GM19238 (cell line): ENCODE data around the gene STARD3.

Experiments used
- DNase-seq: peaks from one replicate; pipeline ENCODE4 v3.0.0; 2011; ENCODE audit warnings: low spot score; ENCODE audit not compliant: insufficient read length

Gene STARD3

DNA sequence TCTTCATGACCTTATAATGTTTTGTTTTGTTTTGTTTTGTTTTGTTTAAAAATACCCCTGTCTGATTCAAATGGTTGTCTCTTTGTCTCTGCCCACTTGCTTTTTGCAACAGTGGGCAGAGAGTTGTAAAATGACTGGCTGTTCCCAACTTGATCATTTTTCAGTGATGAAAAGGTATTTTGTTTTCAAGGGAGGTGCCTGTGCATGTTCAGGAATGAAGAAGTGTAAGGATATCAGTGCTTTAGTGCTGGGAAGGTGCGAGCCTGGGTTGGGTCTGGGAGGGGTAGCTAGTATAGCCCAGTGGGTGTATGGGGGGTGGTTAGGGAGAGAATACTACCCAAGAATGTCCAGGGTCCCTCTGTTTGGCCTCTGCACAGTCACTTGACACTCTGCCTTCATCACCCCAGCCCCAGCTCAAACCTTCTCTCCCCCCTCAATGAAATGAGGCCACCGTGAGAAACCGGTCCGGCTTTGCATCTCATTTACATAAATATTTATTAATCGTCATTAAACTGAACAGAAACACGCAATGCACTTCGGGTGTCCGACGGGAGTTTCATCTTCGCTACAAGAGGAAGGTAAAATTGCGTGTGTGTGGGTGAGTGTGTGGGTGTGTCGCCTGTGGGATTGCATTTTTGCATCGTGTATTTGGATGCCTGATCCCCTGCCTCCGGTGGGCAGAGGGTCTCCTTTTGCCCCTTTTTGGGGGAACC lies 33.5 kb upstream of the STARD3 start:
- no peak for DNase-seq

GRCh38 chr17:39604911-39605491 lies 31.9 kb upstream of the STARD3 start:
- no peak for DNase-seq

DNA sequence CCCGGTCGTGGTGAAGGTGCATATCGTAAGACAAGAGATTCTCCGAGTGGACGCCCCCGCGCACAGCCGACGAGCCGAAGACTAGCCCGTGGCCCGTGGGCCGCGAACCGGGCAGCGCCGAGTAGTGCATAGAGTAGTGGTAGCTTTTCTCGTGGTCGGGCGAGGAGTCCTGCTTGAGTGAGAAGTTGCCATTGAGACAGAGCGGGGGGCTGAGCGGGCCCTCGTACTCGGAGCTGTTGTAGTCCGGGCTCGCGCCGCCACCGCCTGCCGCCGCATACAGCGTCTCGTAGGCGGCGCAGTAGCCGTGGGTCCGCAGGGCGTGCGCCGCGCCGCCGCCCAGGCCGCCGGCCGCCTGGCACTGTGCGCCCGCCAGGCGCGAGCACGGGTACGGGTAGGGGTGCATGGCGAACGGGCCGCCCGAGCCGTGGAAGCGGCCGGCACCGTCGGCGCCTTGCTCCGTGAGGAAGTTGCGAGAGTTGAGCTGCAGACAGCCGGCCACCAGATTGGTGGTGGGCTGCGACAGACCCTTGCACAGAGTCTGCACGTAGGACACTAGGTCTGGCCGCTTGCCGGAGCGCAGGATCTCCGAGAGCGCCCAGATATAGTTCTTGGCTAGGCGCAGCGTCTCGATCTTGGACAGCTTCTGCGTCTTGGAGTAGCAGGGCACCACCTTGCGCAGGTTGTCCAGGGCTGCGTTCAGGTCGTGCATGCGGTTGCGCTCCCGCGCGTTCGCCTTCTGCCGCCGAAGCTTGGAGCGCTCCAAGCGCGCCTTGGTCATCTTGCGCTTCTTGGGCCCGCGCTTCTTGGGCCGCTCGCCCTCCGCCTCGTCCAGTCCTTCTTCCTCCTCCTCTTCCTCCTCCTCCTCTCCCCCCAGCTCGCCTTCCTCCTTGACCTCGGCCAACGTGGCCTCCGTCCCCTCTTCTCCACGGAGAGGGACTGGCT lies 31.2 kb upstream of the STARD3 start:
- no peak for DNase-seq

DNA sequence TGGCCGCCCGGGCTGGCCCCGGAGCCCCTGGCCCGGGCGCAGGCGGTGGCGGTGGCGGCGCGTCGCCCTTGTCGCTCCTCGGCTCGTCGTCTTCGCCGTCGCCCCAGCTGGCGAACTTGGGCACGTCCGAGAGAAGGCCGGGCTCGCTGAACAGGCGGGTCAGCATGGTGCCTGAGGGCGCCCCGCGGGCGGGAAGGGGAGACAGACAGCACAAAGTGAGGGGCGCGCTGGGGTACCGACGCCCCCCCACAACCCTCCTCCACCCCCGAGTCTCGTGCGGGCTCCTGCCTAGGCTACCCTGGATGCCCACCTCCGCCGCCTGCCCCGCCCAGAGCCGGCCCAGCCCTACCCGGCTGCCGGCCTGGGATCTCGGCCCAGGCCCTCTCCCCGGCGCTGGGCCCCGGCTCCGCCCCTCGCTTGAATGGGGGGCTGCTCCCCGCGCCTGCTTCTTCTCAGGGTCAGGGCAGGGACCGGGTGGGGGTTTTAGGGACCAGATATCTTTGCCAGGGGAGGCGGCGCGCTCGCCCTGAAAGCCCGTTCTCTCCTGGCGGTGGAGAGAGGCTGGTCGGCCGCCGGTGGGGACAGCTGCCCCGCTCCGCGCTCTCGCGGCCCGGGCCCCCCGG lies 30.4 kb upstream of the STARD3 start:
- DNase-seq, result no peak

DNA sequence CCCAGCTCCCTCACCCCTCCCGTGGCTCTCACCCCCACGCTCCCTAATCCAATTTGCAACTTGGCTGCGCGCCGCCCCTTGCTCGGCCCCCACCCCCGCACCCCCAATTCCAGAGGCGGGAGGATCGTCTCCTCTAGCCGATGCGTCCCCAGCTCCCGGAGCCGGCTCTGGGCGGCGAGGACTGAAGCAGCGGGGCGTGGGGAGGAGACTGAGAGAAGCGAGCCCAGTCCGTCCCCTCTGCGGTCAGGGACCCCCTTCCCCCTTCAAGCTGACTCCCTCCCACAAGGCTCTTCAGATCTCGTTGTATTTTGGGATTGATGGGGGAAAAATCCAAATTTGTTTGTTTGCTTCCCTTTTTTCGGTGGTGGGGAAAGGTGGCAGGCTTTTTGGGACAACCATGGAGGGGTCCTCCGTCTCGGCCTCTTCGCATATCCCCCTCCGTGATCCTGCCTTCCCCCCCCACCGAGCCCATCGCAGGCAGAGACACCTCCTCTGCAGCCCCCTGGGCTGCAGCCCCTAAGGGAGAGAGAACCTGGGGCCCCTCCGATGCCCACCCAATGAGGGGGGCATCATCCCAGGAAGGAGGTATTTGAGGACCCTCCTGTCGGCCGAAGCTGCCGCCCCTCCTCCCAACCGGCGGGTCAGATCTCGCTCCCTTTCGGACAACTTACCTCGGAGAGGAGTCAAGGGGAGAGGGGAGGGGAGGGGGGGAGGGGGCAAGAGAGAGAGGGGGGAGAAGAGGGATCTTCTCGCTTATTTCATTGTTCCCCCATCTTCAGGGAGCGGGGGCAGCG lies 29.7 kb upstream of the STARD3 start:
- DNase-seq, result no peak

DNA sequence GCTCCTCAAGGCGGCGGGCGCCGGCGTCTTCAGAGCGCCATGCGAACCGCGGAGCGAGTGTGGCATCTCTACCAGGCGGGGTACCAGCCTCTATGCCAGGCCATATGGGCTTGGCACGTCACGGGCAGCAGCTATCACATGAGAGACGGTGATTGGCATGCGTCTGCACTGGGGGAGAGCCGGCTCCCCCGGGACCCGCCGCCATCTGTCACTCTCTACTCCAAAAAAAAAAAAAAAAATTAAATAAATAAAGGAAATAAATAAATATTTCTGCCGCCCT lies 29.2 kb upstream of the STARD3 start, which contains the start of gene NEUROD2:
Gene NEUROD2 (minus strand): TSS at position 70 of the 280 bp plus-strand sequence. CDS start 1,321 bp downstream, outside the sequence.
- DNase-seq, result no peak

DNA sequence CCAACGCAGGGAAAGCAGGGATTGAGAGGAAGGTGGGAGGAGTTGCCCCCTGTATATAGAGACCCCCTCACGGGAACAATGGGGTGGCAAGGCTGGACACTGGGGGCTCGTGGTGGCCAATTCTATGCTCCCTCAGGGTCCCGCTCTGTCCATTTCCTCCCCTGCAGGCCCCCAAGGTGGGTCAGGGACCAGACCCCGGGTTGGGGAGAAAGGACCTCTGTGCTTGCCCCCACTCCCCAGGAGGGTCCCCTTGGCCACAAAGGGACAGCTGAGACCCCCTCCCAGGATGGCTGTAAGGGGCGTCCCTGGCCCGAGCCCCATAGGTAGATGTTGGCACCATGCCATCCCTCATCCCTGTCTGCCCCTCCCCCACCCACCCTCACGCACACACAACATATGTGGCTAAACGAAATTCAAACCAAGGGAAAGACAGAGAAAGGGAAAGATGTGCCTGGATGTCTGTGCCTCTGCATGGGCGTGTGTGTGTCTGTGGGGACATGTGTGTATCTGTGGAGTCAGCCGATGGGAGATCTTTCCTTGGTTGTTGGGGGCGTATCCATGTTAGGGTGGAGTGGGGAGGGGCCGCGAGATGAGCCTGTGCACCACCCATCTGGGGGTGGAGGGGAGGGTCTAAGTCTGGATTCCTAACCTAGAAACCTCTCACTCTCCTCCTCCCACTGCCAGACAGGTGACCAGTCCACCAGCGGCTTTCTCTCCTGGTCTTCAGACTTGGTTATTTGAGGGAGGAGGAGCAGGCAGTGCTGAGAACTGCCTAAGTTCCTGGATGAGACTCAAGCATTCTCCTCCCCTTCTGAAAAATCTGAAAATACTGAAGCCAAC lies 28.6 kb upstream of the STARD3 start:
- no peak for DNase-seq

GRCh38 chr17:39609416-39610025 lies 27.4 kb upstream of the STARD3 start:
- DNase-seq, result no peak

- no peak for DNase-seq
Observed at GRCh38 chr17:39611401-39612112, 25.4 kb upstream of the STARD3 start.

DNA sequence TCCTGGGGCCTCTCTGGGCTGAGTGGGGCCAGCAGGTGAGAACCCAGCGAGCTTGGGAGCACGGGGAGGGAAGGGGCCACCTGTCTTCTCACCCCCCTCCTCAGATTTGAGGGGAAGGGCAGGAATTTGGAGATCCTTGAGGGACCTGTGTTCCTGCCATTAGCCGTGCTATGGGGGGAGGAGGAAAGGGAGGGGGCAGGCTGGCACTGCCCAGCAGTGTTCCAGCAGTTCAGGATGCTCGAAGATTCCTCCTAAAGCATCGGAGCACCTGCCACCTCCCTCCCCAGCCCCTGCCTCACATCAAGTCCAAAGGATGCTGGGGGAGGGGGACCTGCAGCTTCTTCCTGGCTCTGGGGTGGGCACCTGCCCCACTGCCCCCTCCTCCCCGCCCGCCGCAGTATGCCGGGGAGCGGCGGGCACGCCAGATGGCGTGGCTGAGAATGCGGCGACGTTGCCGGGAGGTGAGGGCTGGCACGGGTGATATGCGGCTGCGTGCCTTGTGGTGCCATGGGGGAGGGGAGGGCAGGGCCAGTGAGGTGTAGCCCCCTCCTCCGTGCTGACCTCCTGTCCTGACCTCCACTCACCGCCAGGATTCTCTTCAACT lies 24.6 kb upstream of the STARD3 start:
- DNase-seq, result no peak

- no peak for DNase-seq
Observed at GRCh38 chr17:39612935-39613464, 23.9 kb upstream of the STARD3 start.

DNA sequence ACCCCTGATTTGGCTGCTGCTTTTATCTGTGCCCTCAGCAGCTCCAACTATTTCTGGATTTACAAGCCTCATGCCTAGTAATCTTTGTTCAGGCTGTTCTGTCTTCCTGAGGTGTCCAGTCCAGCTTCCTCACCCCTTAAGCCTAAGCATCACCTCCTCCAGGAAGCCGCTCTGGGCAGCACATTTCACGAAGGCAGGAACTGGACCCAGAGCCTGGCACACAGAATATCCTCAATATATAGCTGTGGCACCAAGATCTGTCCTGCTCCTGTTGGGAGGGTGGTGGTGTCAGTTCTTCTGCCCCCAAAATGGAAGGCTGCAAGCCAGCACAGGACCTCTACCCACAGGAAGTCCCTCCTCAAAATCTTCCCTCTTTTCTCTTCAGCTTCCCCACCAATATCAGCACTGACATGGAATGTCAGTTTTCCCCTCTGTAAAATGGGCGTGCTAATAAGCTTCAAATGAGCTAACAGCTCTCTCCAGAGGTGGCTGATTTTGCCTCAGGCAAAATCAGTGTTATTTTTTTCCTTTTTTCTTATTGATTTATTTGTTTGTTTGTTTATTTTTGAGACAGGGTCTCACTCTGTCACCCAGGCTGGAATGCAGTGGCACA lies 22.3 kb upstream of the STARD3 start:
- DNase-seq, result no peak

DNA sequence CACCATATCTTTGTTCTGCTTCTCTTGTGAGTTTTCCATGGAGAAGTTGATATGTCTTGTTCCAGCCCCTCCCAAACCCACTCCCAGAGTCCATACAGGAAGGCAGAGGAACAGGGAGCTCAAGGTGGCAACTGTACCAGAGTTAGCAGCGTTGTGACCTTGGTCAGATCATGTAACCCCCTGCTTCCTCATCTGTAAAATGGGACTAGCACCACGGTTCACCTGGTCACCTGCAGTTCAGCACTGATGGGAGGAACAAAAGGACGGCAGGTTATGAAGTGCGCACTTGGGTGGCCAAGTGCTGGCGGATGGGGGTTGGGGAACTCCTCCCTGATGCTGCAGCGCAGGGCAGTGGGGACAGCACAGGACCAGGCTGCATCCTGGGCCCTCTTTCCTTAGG lies 21.5 kb upstream of the STARD3 start:
- no peak for DNase-seq

DNA sequence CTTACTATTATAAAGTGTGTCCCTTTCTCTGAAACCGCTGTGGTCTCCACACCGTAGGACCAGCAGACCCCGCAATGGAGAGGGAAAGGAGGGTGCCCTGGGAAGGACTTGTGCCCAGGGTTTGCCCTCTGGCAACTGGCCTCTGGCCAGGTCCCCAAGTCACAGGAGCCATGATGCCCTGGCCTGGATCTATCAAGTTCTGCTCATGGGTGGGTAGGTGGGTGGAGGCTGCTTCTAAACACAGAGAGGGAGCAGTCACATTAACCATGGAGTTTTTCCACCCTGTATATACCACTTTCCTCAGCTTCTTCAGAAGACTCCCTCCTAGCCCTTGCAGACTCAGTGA lies 19.9 kb upstream of the STARD3 start:
- no peak for DNase-seq

- peak; percentile 55 for DNase-seq
Observed at GRCh38 chr17:39617446-39618245, 19.3 kb upstream of the STARD3 start.

DNA sequence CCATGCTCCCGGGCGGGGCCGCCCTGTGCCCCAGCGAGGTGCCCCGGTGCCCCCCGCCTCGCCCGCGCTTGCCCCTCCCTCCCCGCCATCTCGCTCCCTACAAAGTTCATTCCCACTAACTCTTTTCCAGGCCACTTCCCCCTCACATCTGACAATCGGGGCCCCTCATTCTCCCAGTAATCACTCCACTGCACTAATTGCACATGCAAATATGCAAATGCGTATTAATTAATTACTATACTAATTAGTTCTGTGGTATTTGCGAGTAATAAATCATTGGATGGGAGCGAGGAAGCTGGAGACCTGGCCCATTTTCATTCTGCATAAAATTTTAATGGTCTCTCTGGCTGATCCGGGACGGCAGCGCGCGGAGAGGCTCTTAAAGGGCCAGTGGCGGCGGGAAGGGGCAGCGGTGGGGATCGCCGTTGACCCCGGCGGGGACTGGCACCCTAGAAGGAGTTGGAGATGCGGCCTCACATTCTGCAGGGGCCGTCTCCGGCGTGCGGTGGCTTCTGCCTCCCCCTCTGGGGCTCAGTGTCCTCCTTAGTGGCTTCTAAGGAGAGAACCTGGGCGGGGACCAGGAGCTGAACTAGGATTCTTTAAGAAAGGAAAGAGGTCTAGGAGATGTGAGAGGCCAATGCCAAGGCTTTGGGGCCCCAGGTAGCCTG lies 18.6 kb upstream of the STARD3 start:
- no peak for DNase-seq
